GM12878 (cell line): ENCODE results near the gene UBE2L6. TPM values are rescaled to one million over a fixed set of nuclear protein-coding genes. Genes with fewer than 3 reads are reported as not detected.
A peak's percentile ranks its signal among the peaks of the same experiment; 100 is the strongest.

Source experiments
- ATAC-seq: fragments of 200-7000 bp; cut with Tn5 transposase; 3 replicates; pipeline ENCODE4 v1.9.1; 2020; ENCODE audit warnings: mild to moderate bottlenecking, moderate library complexity
- BruUV-seq: library from RNA; stranded (reverse); fragments of 400-500 nt; replicated peaks from 2 replicates; lab custom pipeline; 2021; lab: Mats Ljungman, UMichigan
- CTCF ChIA-PET: fragments of 300-600 bp; sonication (Branson Sonifier 250); formaldehyde crosslinking; extraction: SDS; loops from one replicate; lab custom pipeline; 2021; ENCODE audit warnings: inconsistent platforms; lab: Yijun Ruan, JAX
- POLR2A ChIA-PET: fragments of 350-600 bp; formaldehyde crosslinking; extraction: SDS; loops from one replicate; lab custom pipeline; 2021; ENCODE audit warnings: inconsistent platforms; lab: Charles Lee
- RAD21 ChIA-PET: fragments of 300-600 bp; sonication (Branson Sonifier 250); formaldehyde crosslinking; loops from one replicate; lab custom pipeline; 2023; ENCODE audit warnings: antibody characterized with exemption; ENCODE audit not compliant: unreplicated experiment; lab: Charles Lee
- SMC1A ChIA-PET: fragments of 300-600 bp; sonication (Branson Sonifier 250); formaldehyde crosslinking; loops from one replicate; lab custom pipeline; 2023; ENCODE audit not compliant: unreplicated experiment, uncharacterized antibody; lab: Charles Lee
- DNase-seq: peaks from one replicate; pipeline ENCODE4 v3.0.0-alpha.2; 2011; ENCODE audit warnings: low read depth, low spot score
- FAIRE-seq: peaks from 3 replicates; lab custom pipeline; 2011; peaks lifted over from hg19 to GRCh38; lab: Jason Lieb, UNC
- H2AFZ ChIP-seq: 2 replicates; pipeline ENCODE4 v1.6.0; 2011; ENCODE audit warnings: low read depth, low read length, control low read depth; ENCODE audit not compliant: control insufficient read depth
- H3K27ac ChIP-seq: 2 replicates; pipeline ENCODE4 v1.5.1; 2011; ENCODE audit warnings: control low read depth; ENCODE audit not compliant: control insufficient read depth, insufficient read depth
- H3K27me3 ChIP-seq, 2 experiments: replicated peaks in 1 of 2; 2 replicates each; pipeline versions ENCODE4 v1.6.0 to v1.6.1; 2011; ENCODE audit warnings: low read length in 1 of 2; ENCODE audit not compliant: control insufficient read depth in 2 of 2, insufficient read depth in 2 of 2
- H3K36me3 ChIP-seq, 2 experiments: 2 replicates each; pipeline ENCODE4 v1.5.1; 2011; ENCODE audit warnings: low read length in 1 of 2; ENCODE audit not compliant: control insufficient read depth in 2 of 2, insufficient read depth in 2 of 2
- H3K4me1 ChIP-seq: 2 replicates; pipeline ENCODE4 v1.6.1; 2011; ENCODE audit warnings: mild to moderate bottlenecking, low read length, moderate library complexity, mixed read lengths; ENCODE audit not compliant: control insufficient read depth, insufficient read depth
- H3K4me2 ChIP-seq: 2 replicates; pipeline ENCODE4 v1.6.0; 2011; ENCODE audit warnings: control low read depth; ENCODE audit not compliant: control insufficient read depth, insufficient read depth
- H3K4me3 ChIP-seq: fragments of 200-600 bp; sonication (generic); 2 replicates; pipeline ENCODE4 v1.5.1; 2016
- H3K79me2 ChIP-seq: 2 replicates; pipeline ENCODE4 v1.6.0; 2011; ENCODE audit warnings: low read length; ENCODE audit not compliant: control insufficient read depth, insufficient read depth
- H3K9ac ChIP-seq: 2 replicates; pipeline ENCODE4 v1.8.0; 2011; ENCODE audit warnings: low read length, control low read depth, mixed read lengths; ENCODE audit not compliant: control insufficient read depth, insufficient read depth
- H3K9me3 ChIP-seq: replicated peaks from 3 replicates; pipeline ENCODE4 v1.5.1; 2011; ENCODE audit warnings: mild to moderate bottlenecking, low read length; ENCODE audit not compliant: control insufficient read depth, insufficient read depth
- H4K20me1 ChIP-seq: 2 replicates; pipeline ENCODE4 v1.6.0; 2011; ENCODE audit not compliant: control insufficient read depth, insufficient read depth
- EP300 ChIP-seq, 2 experiments: fragments of 150-350 bp in 1 of 2; IDR thresholded peaks; 2 replicates each; pipeline ENCODE4 v1.6.1; 2011 to 2012; ENCODE audit warnings: low read depth in 2 of 2, low read length in 2 of 2, borderline replicate concordance in 1 of 2, improper control_type of control experiment in 1 of 2, inconsistent platforms in 1 of 2; ENCODE audit not compliant: control insufficient read depth in 1 of 2
- GATAD2B ChIP-seq: fragments of 450-650 bp; conservative IDR thresholded peaks from 2 replicates; pipeline ENCODE4 v1.6.1; 2017; ENCODE audit warnings: low read depth, mild to moderate bottlenecking, moderate library complexity
- MEF2B ChIP-seq: fragments of 450-650 bp; IDR thresholded peaks from 2 replicates; pipeline ENCODE4 v1.6.1; 2018; ENCODE audit warnings: mild to moderate bottlenecking, moderate library complexity; ENCODE audit not compliant: partially characterized antibody, poor library complexity, severe bottlenecking
- RAD21 ChIP-seq: IDR thresholded peaks from 2 replicates; pipeline ENCODE4 v1.6.1; 2011; ENCODE audit warnings: mild to moderate bottlenecking, low read depth, low read length, moderate library complexity; ENCODE audit not compliant: insufficient read depth
- SP1 ChIP-seq: IDR thresholded peaks from one replicate; pipeline ENCODE4 v1.6.1; 2011; ENCODE audit warnings: low read depth, low read length
- WGBS: methylation state at CpG from one replicate; pipeline ENCODE4 v1.1.6; 2016; ENCODE audit warnings: low lambda C conversion rate; ENCODE audit not compliant: insufficient replicate concordance, insufficient coverage; ENCODE audit errors: missing lambda C conversion rate; 5-methylcytosine and 5-hydroxymethylcytosine counted together
- in situ Hi-C: fragments of 300-500 bp; cut with MboI; formaldehyde crosslinking; loops from 9 replicates; pipeline ENCODE4 v1.14.3; 2018; ENCODE audit warnings: mixed read lengths
- intact Hi-C: fragments of 100-400 bp; cut with micrococcal nuclease; formaldehyde crosslinking; loops from one replicate; pipeline ENCODE4 v1.14.2; 2022; ENCODE audit not compliant: unreplicated experiment
- polyA plus RNA-seq, 11 experiments: library from polyadenylated mRNA; depleted of rRNA in 4 of 11; unstranded in 6 of 11; stranded (reverse) in 5 of 11; fragments of >200 nt; fragmentation: Nextera tagmentation in 4 of 11; fragmentation: Illumina TruSeq in 1 of 11; extraction: Ambion mirVana in 4 of 11; extraction: Trizol in 1 of 11; gene quantifications; 1 replicate in 1 of 11; 2 replicates in 10 of 11; pipeline versions ENCODE4 v1.2.1 to v1.2.3, GENCODE V29; 2011 to 2016; ENCODE audit warnings: inconsistent platforms in 2 of 11, missing spikeins in 2 of 11, low read depth in 1 of 11
- total RNA-seq, 4 experiments: library from RNA; depleted of rRNA in 3 of 4; stranded (reverse); fragments of >200 nt in 3 of 4; fragmentation: Illumina TruSeq in 1 of 4; extraction: Trizol in 1 of 4; gene quantifications; 2 replicates each; pipeline versions ENCODE4 v1.2.1 to v1.2.3, GENCODE V29; 2013 to 2021
- TF ChIP-seq, protein P1 (sequence below): fragments of 450-650 bp; formaldehyde crosslinking; IDR thresholded peaks from 2 replicates; pipeline ENCODE4 v1.4.0; 2020; ENCODE audit warnings: mild to moderate bottlenecking, moderate library complexity
- TF ChIP-seq, protein P2 (sequence below): fragments of 450-650 bp; IDR thresholded peaks from 2 replicates; pipeline ENCODE4 v1.6.1; 2018; ENCODE audit warnings: borderline replicate concordance, mild to moderate bottlenecking; ENCODE audit not compliant: partially characterized antibody

UBE2L6 gene
- total and polyA plus RNA-seq, 10 of the 15 experiments (the other 5 are each of a cell fraction or from before 2014, with no cell fraction given): 114 to 295 (median 173) TPM

DNA sequence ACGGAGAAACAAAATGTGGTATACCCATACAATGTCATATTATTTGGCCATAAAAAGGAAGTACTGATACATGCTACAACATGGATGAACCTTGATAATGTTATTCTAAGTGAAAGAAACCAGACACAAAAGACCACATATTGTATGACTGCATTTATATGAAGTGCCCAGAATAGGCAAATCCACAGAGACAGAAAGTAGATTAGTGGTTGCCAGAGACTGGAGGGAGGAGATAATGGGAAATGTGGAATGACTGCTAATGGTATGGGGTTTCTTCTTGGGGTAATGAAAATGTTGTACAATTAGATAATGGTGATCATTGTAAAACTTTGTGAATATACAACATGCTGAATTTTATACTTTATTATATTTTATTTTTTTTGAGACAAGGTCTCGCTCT, 46.4 kb downstream of the UBE2L6 start:
- no peaks in the 10 kb centered on the region for H3K27me3 ChIP-seq
- RAD21 ChIA-PET: no interaction called here
- TF ChIP-seq EP300 (IDR thresholded peaks at IDR 0.05; ENCODE audit: borderline replicate concordance in 1 of 2, control insufficient read depth in 1 of 2, low read depth in 2 of 2, low read length in 2 of 2) (no peak), GATAD2B (no peak)
- TF ChIP-seq, all 136 proteins: peak for 0
- H3K9ac ChIP-seq: no peak overlapping the region
- intact Hi-C loops (no loop called here), in situ Hi-C loops (no loop called here)
- H3K4me2 ChIP-seq: no peak overlapping the region
- SMC1A ChIA-PET: no interaction called here
- ATAC-seq (no peak), DNase-seq (no peak), FAIRE-seq (no peak)
- H4K20me1 ChIP-seq: no peaks in the 10 kb centered on the region
- 85% methylated on average over 2 of the region's 2 CpGs for WGBS
- H3K4me3 ChIP-seq: no peak overlapping the region
- H2AFZ ChIP-seq: no peak overlapping the region
- no peaks in the 10 kb centered on the region for H3K79me2 ChIP-seq
- no peaks in the 10 kb centered on the region for H3K36me3 ChIP-seq
- POLR2A ChIA-PET: no interaction called here
- H3K27ac ChIP-seq: no peak overlapping the region
- no peaks in the 10 kb centered on the region for H3K9me3 ChIP-seq
- CTCF ChIA-PET: interaction anchor here (0.6 to 10.6 kb wide), 4 partner anchors 16 to 120 kb away, joined by 4 to 158 read pairs (median 40); partner anchors contain the start of gene RTN4RL2
- no TSS peak for BruUV-seq
- no peaks in the 10 kb centered on the region for H3K4me1 ChIP-seq

DNA sequence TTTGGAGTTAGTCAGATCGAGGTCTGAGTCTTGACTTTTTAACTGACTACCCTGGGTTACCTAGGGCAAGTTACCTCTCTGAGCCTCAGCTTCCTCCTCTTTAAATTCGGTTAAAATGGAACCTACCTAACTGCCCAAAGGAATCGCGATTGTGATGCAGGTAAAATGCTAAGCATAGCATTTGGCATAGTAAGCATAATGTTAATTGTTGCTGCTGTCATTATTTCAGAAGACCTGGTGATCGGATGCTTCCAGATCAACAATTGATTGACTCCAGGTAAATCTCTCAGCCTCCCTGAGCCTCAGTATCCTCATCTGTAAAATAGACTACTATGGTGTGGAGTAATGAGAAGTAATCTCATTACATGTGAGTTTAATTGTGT, 51.4 kb downstream of the UBE2L6 start:
- H4K20me1 ChIP-seq: no peaks in the 10 kb centered on the region
- peak overlapping the region; percentile 90 for H3K4me3 ChIP-seq
- WGBS: 17% methylated on average over 5 of the region's 5 CpGs
- peak overlapping the region; percentile 90 for H2AFZ ChIP-seq
- POLR2A ChIA-PET: interaction anchor here (1.0 to 1.6 kb wide), 3 partner anchors 22 to 196 kb away, joined by 3 to 4 read pairs (median 3); partner anchors contain the start of genes MED19 and TMX2
- SMC1A ChIA-PET: interaction anchor here (0.9 to 5.4 kb wide), 8 partner anchors 8 to 59 kb away, joined by 3 to 47 read pairs (median 5); no protein-coding TSS in a partner anchor
- CTCF ChIA-PET: interaction anchor here (0.7 to 10.6 kb wide), 10 partner anchors 9 to 170 kb away, joined by 3 to 158 read pairs (median 8); partner anchors contain the start of gene RTN4RL2
- DNase-seq: no peak
- H3K4me2 ChIP-seq: peak overlapping the region; percentile 95
- RAD21 ChIA-PET: interaction anchor here (1.0 to 8.2 kb wide), 6 partner anchors 11 to 170 kb away, joined by 3 to 46 read pairs (median 6); no protein-coding TSS in a partner anchor
- peak; percentile 38 for FAIRE-seq
- H3K9ac ChIP-seq: peak overlapping the region; percentile 81
- no peaks in the 10 kb centered on the region for H3K27me3 ChIP-seq
- in situ Hi-C loops (no loop called here), intact Hi-C loops (no loop called here)
- ATAC-seq: no peak
- peaks cover 11% of the 10 kb centered on the region for H3K79me2 ChIP-seq
- H3K27ac ChIP-seq: no peak overlapping the region; the same call in 1 of the 2 replicates
- BruUV-seq: no TSS peak
- no peaks in the 10 kb centered on the region for H3K9me3 ChIP-seq
- no peaks in the 10 kb centered on the region for H3K4me1 ChIP-seq
- no peaks in the 10 kb centered on the region for H3K36me3 ChIP-seq
- TF ChIP-seq RAD21 (no peak), SP1 (no peak), MEF2B (no peak)
- TF ChIP-seq, protein P1, sequence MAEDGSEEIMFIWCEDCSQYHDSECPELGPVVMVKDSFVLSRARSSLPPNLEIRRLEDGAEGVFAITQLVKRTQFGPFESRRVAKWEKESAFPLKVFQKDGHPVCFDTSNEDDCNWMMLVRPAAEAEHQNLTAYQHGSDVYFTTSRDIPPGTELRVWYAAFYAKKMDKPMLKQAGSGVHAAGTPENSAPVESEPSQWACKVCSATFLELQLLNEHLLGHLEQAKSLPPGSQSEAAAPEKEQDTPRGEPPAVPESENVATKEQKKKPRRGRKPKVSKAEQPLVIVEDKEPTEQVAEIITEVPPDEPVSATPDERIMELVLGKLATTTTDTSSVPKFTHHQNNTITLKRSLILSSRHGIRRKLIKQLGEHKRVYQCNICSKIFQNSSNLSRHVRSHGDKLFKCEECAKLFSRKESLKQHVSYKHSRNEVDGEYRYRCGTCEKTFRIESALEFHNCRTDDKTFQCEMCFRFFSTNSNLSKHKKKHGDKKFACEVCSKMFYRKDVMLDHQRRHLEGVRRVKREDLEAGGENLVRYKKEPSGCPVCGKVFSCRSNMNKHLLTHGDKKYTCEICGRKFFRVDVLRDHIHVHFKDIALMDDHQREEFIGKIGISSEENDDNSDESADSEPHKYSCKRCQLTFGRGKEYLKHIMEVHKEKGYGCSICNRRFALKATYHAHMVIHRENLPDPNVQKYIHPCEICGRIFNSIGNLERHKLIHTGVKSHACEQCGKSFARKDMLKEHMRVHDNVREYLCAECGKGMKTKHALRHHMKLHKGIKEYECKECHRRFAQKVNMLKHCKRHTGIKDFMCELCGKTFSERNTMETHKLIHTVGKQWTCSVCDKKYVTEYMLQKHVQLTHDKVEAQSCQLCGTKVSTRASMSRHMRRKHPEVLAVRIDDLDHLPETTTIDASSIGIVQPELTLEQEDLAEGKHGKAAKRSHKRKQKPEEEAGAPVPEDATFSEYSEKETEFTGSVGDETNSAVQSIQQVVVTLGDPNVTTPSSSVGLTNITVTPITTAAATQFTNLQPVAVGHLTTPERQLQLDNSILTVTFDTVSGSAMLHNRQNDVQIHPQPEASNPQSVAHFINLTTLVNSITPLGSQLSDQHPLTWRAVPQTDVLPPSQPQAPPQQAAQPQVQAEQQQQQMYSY (CRISPR knock-in tag): no peak
- TF ChIP-seq, protein P2, sequence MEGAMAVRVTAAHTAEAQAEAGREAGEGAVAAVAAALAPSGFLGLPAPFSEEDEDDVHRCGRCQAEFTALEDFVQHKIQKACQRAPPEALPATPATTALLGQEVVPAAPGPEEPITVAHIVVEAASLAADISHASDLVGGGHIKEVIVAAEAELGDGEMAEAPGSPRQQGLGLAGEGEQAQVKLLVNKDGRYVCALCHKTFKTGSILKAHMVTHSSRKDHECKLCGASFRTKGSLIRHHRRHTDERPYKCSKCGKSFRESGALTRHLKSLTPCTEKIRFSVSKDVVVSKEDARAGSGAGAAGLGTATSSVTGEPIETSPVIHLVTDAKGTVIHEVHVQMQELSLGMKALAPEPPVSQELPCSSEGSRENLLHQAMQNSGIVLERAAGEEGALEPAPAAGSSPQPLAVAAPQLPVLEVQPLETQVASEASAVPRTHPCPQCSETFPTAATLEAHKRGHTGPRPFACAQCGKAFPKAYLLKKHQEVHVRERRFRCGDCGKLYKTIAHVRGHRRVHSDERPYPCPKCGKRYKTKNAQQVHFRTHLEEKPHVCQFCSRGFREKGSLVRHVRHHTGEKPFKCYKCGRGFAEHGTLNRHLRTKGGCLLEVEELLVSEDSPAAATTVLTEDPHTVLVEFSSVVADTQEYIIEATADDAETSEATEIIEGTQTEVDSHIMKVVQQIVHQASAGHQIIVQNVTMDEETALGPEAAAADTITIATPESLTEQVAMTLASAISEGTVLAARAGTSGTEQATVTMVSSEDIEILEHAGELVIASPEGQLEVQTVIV: no peak
